KOPT-K1 (cell line): Measurements from ENCODE around the gene PIK3R6.

Source experiments
- H3K27ac ChIP-seq: fragments of 200-600 bp; sonication (generic); 2 replicates; pipeline ENCODE4 v1.5.1; 2016; ENCODE audit warnings: antibody characterized with exemption, mild to moderate bottlenecking, low read depth, low read length; ENCODE audit not compliant: poor library complexity, severe bottlenecking
- H3K36me3 ChIP-seq: fragments of 200-600 bp; sonication (generic); 2 replicates; pipeline ENCODE4 v1.5.1; 2017; ENCODE audit warnings: antibody characterized with exemption, mild to moderate bottlenecking, low read length, moderate library complexity; ENCODE audit not compliant: insufficient read depth
- H3K9me3 ChIP-seq: fragments of 200-600 bp; sonication (generic); 2 replicates; pipeline ENCODE4 v1.5.1; 2017; ENCODE audit warnings: antibody characterized with exemption, low read length, mild to moderate bottlenecking; ENCODE audit not compliant: insufficient read depth, poor library complexity, severe bottlenecking

Gene PIK3R6

DNA sequence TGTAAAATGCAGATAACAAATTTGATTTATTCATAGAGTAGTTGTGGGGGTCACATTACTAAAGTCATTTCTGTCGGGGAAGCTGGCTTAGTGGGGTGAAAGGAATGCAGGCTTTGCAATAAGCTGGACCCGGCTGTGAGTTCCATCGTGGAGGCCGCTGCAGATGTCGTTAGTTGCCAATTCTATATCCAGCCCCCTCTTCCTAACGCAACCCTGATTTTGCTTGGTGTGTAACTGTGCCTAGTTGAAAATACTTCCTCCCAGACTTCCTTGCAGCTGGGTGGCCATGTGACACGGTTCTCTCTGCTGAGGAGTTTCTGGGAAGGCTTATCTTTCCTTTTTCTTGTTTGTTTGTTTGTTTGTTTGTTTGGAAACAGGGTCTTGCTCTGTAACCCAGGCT is 72.8 kb downstream of the PIK3R6 start:
- Histone ChIP-seq H3K27ac (no peak overlapping the region), H3K9me3 (peaks cover 10% of the 10 kb centered on the region), H3K36me3 (no peaks in the 10 kb centered on the region)

DNA sequence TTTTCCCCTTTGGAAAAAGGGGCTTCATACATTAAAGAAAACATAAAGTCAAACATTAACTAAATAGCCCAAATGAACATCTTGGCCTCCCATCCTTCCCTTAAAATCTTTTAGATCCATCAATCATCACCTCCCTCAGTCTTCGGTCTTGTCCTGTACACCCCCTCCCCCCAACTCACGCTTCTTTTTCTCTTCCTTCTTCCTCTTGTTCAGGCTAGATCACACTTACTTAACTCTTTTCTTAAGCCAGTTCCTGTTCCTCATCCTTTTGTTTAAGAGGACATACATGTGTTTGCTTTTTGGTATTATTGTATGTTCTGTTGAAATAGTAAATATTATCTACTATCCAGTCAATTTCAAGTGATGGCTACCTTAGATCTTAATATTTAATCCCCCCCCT is 73.8 kb downstream of the PIK3R6 start:
- no peaks in the 10 kb centered on the region for H3K36me3 ChIP-seq
- H3K9me3 ChIP-seq, result peaks cover 10% of the 10 kb centered on the region
- no peak overlapping the region for H3K27ac ChIP-seq

DNA sequence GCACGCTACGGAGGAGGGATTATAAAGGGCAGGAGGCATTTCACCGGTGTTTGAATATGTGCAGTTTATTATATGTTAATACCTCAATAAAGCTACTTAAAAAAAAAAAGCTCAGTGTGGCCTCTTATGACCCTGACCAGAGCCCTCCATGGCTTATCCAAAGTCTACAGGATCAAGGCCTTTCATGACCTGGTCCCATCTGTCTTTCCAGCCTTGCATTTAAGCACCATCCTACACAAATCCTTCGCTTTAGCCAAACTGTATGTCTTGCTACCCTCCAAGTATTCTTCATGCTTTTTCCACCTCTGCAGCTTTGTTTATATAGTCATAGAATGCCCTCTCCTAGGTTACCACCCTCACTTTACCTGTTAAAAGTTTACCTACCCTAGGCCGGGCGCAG is 74.8 kb downstream of the PIK3R6 start:
- H3K36me3 ChIP-seq, result no peaks in the 10 kb centered on the region
- no peak overlapping the region for H3K27ac ChIP-seq
- peaks cover 10% of the 10 kb centered on the region for H3K9me3 ChIP-seq

DNA sequence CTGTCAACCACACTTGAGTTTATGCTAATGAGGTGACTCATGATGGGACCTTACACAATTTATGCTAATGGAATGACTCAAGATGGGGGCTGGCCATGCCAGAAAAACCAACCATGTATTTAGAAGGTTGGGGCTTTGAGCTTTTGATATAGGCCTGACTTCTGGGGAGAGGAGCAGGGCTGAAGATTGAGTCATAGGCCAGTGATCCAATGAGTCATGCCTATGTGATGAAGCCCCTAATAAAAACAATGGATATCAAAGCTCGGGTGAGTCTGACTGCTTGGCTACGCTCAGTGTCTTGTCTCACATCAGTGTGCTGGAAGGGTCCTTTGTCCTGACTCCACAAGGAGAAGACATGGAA is 75.6 kb downstream of the PIK3R6 start:
- peaks cover 10% of the 10 kb centered on the region for H3K9me3 ChIP-seq
- H3K27ac ChIP-seq, result no peak overlapping the region
- no peaks in the 10 kb centered on the region for H3K36me3 ChIP-seq

DNA sequence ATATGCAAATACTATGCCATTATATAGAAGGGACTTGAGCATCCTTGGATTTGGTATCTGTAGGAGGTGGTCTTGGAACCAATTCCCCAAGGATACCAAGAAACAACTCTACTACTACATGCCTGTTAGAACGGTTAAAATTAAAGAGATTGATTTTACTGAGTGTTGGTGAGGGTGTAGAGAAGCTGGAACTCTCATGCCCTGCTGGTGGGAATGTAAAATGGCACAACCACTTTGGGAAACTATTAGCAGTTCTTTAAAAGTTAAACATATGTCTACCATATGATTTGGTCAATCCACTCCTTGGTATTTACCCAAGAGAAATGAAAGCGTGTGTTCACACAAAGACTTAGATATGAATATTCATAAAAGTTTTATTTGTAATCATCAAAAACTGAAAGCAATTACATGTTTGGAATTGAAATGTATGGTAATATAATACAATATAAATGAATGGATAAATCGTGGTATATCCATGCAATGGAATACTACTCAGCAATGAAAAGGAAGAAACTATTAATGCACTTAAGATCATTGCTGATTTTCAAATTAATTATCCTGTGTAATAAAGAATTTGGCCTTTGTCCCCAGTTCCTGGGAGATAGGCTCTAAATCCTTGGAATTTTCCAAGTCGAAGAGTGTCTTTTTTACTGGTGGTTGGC is 76.1 kb downstream of the PIK3R6 start:
- Histone ChIP-seq H3K36me3 (no peaks in the 10 kb centered on the region), H3K27ac (no peak overlapping the region), H3K9me3 (peaks cover 10% of the 10 kb centered on the region)

DNA sequence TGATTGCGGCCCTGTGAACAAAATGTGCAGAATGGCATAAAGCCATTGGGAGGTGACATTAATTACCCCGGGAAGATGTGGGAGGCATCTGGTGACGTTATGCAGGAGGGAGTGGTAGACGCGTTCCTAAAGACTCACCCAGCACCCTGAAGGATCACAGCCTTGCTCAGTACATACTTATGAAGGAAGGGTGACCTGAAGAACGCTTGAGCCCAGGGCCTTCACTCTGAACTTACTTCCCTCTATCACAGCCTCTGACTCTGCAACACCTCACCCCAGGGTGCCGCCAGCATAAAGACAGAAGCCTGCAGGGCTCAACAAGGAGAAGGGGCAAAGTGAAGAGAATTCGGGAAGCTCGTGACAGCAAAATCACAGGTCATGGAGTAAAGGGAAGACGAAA is 77.7 kb downstream of the PIK3R6 start:
- no peaks in the 10 kb centered on the region for H3K36me3 ChIP-seq
- no peak overlapping the region for H3K27ac ChIP-seq

DNA sequence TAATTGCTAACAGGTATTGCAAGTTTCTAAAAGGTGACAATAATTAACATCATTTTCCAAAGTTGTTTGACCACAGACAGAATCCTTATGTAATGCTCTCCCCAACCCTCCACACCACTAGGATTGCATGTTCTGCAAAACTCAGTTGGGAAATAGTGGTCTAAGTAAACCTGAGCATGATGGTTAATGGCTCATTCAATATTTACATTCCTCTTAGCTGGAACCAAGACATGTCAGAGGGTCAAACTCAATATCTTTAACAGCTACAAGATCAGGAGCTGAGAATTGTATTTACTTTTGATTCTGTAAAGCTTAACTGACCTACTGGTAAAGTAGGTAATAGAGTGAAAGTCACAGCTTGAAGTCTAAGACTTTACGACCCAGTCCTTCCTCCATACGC is 78.5 kb downstream of the PIK3R6 start:
- Histone ChIP-seq H3K9me3 (peaks cover 10% of the 10 kb centered on the region), H3K27ac (no peak overlapping the region), H3K36me3 (no peaks in the 10 kb centered on the region)

More for the DNA sequence above, 77.7 kb downstream of the PIK3R6 start:
- H3K9me3 ChIP-seq, result peaks cover 10% of the 10 kb centered on the region

DNA sequence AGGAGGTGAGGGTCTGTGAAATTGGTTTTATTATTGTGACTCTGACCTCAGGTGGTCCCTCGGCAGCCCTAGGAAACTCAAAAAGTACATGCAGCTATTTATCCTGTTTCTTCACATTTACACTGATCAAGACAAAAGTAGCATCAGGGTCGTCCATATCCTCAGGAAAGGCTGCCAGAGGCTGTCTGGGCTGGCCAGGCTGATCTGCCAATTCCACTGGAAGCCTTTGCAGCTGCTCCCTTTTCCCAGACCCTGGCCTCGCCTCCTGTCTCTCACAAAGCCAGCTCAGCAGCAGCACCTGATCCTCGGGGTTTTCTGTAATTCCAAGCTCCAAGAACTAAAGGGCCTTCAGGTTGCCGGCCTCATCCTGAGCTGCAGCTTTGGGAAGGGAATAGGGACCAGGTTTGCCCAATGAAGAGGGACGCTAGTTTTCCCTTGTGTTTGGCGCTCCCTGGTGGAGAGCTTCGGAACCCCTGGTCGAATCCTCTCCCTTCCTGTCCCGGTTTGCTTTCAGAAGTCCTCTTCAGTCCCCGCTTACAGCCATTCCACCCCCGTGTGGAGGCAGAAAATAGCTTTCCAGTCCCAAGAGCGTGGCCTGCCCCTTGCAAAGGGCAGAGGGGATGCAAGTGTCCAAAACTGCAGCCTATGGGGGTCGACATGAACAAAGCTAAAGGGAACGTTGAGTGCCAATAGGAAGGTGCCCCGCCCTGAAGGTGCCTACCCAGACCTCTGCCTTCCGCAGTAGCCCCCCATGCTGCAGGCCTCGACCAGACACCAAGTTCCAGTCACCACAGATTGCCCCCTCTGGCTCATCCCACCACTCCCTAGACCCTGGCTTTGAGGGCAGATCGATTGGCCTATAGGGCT is 81.7 kb downstream of the PIK3R6 start:
- no peaks in the 10 kb centered on the region for H3K36me3 ChIP-seq
- H3K9me3 ChIP-seq, result no peaks in the 10 kb centered on the region
- no peak overlapping the region for H3K27ac ChIP-seq

DNA sequence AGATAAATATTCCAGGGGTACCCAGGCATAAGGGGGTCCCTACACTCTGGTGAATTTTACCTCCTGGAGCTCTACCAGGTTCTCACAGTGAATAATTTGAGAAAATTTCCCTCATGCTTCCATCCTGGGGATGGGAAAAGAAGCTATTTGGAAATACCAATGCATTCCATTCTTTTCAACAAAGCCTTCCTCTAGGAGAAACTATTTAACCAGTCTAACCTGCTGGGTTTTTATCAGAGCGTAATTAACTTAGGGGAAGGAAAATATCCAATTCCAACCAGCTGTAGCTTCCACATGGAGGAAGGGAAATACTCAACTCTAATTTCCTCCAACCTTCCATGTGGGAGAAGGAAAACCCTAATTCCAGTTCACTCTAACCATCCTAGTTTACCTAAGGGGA is 85.3 kb downstream of the PIK3R6 start:
- no peaks in the 10 kb centered on the region for H3K9me3 ChIP-seq
- H3K36me3 ChIP-seq, result no peaks in the 10 kb centered on the region
- no peak overlapping the region for H3K27ac ChIP-seq

DNA sequence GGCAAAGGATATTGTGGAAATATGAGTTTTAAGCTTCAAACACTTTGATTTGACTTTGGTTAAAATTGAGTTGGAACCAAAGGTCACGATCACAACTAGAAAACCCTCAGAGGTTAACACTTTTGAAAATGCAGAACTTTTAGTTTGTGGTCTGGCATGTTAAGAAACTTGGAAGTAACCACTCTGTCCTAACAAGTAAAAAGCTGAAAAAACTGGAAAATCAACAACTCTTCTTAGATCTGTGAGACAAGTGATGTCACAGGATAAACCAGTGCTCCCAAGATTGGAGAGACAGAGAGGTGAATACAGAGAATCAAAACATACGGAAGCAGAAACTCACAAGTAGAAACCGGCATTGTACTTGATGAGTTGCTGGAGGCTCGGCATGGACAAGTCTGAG is 85.7 kb downstream of the PIK3R6 start:
- Histone ChIP-seq H3K36me3 (no peaks in the 10 kb centered on the region), H3K27ac (no peak overlapping the region), H3K9me3 (no peaks in the 10 kb centered on the region)

DNA sequence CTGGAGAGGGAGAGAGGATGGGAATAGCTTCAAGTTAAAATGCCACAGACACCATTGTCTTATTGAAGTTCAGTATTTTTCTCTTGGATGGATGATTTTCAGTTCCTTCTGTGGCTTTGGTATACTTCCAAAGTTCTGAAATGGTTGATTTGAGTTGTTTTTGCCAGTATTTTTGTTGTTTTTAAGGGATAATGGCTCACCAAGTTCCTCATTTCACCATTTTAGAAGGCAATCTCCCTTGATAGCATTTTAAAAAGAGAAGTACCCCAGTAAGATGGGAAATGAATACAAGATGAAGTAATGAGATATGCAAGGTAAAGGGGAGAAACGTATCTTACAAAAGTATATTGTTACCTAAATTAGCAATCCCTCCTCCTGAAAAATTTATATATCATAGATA is 90.6 kb downstream of the PIK3R6 start:
- no peak overlapping the region for H3K27ac ChIP-seq
- no peaks in the 10 kb centered on the region for H3K36me3 ChIP-seq
- H3K9me3 ChIP-seq, result peaks cover 6% of the 10 kb centered on the region

DNA sequence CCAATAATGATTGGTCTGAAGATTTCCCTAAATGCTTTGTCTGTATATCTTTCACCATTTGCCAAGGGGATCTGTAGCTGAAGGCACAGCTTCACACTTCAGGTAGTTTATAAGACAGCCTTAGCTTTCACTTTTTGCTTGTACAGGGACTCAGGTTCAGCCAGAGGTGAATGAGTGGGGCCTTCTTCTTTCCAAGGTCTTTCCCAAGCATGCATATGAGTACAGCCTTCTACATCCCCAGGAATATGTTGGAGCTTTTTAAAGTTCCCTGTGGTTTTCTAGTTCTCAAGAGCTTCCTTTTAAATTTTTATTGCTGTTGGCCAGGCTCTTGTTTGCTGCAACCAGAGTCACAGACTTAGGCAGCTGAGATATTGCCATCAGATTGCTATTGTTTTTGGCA is 91.2 kb downstream of the PIK3R6 start:
- Histone ChIP-seq H3K27ac (no peak overlapping the region), H3K36me3 (no peaks in the 10 kb centered on the region), H3K9me3 (peaks cover 6% of the 10 kb centered on the region)

DNA sequence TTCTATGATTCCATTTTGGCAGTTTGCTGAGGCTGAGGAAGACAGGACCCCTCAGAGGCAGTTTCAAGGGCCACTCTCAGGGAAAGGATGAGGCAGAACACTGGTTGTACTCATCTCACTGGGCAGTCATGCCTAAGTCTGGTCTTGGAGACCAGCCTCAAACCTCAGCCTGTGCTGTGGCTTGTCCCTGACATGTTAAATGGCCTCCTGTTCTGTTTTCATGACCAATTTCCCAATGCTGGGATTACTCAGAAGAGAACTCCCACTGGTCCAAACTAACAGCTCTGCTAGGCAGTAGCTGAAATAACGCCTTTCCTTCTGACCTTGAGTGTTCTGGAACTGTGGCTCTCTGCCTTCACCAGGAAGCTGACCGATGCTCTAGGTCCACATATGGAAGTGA is 100.7 kb downstream of the PIK3R6 start:
- H3K9me3 ChIP-seq, result no peaks in the 10 kb centered on the region
- H3K36me3 ChIP-seq, result no peaks in the 10 kb centered on the region
- no peak overlapping the region for H3K27ac ChIP-seq

DNA sequence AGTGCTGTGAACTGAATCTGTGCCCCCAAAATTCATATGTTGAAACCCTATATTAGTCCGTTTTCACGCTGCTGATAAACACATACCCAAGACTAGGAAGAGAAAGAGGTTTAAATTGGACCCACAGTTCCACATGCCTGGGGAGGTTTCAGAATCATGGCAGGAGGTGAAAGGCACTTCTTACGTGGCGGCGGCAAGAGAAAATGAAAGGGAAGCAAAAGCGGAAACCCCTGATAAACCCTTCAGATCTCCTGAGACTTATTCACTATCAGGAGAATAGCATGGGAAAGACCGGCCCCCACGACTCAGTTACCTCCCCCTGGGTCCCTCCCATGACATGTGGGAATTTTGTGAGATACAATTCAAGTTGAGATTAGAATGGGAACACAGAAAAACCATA is 105.5 kb downstream of the PIK3R6 start:
- Histone ChIP-seq H3K27ac (no peak overlapping the region), H3K9me3 (no peaks in the 10 kb centered on the region), H3K36me3 (no peaks in the 10 kb centered on the region)

DNA sequence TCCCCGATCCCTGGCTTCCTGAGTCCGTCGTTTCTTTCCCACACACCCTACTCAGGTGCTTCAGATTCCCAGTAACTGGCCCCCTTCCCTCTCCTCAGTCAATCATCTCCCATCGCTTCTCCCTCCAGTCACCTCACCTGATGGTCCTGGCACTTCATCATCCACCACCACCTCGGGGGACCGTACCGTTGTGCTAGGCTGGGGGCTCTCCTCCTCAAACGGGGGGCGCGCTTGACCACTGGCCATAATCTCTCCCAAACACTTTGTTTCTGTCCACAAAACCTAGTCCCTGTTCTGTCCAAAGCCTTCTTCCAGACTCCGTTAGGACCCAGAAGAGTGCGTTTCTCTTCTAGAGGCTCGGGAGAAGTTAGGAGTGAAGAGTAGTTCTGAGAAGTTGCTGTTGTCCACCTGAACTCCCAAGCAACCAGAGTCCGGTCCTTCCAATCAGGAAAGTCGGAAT is 109.3 kb downstream of the PIK3R6 start, which contains the start of gene SPDYE4:
SPDYE4 (minus strand) TSS at position 410 of the 460 bp plus-strand sequence; CDS start at position 246, 164 bp downstream.
- Histone ChIP-seq H3K9me3 (no peaks in the 10 kb centered on the region), H3K36me3 (no peaks in the 10 kb centered on the region), H3K27ac (no peak within 1 kb of the TSS)

DNA sequence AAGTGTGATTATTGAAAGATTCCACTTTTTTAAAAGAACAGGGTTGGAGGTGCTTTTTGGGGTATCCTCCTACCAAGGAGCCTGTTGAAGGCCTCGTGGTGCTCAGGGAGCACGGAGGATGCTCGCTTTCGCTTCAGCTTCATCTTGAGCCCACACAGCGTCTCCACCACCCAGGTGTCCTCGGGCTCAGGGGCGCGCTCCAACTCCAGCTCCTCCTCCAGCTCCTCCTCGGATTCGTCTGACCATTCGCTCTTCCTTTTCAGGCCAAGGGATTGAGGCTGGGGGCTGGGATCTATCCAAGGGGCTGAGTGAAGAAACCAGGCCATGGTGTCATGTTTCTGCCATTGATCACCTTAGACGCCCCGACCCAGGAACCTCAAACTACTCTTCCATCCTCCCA is 110.3 kb downstream of the PIK3R6 start:
- no peaks in the 10 kb centered on the region for H3K36me3 ChIP-seq
- H3K9me3 ChIP-seq, result no peaks in the 10 kb centered on the region
- H3K27ac ChIP-seq, result no peak overlapping the region
